B cell (primary cell): ENCODE results near the gene RBM38. TPM values are rescaled to one million over a fixed set of nuclear protein-coding genes. Genes with fewer than 3 reads are reported as not detected.

Experiments
- ATAC-seq: fragments of 200-7000 bp; cut with Tn5 transposase; one replicate; pipeline ENCODE4 v1.10.0; 2021; ENCODE audit warnings: low read depth, mild to moderate bottlenecking, moderate number of reproducible peaks, moderate library complexity
- CTCF ChIA-PET: fragments of 350-600 bp; sonication (Branson Sonifier 250); formaldehyde crosslinking; loops from one replicate; lab custom pipeline; 2021; ENCODE audit warnings: antibody characterized with exemption, inconsistent platforms; lab: Charles Lee
- POLR2A ChIA-PET: fragments of 350-600 bp; sonication (Branson Sonifier 250); formaldehyde crosslinking; loops from one replicate; lab custom pipeline; 2021; ENCODE audit warnings: antibody characterized with exemption; lab: Charles Lee
- DNase-seq: peaks from one replicate; pipeline ENCODE4 v3.0.0; 2013
- H2AFZ ChIP-seq: 2 replicates; pipeline ENCODE4 v1.6.1; 2012; ENCODE audit warnings: mild to moderate bottlenecking, low read depth, low read length; ENCODE audit not compliant: insufficient read depth, poor library complexity, severe bottlenecking
- H3K27ac ChIP-seq, 2 donors: 1 replicate in 1 of 2; 2 replicates in 1 of 2; pipeline ENCODE4 v1.5.1; 2012 to 2013; ENCODE audit warnings: low read length in 2 of 2, mild to moderate bottlenecking in 2 of 2, moderate library complexity in 1 of 2
- H3K27me3 ChIP-seq, 4 experiments: fragments of 200-600 bp in 1 of 4; sonication (generic) in 1 of 4; replicated peaks in 1 of 4; 1 replicate in 2 of 4; 2 replicates in 2 of 4; pipeline versions ENCODE4 v1.6.1 to v1.7.0; 2013 to 2016; ENCODE audit warnings: low read length in 3 of 4, mild to moderate bottlenecking in 2 of 4, mixed read lengths in 1 of 4, moderate library complexity in 1 of 4; ENCODE audit not compliant: insufficient read depth in 4 of 4, control insufficient read depth in 3 of 4; ENCODE audit errors: control extremely low read depth in 1 of 4
- H3K36me3 ChIP-seq, 2 experiments: replicated peaks in 1 of 2; 1 replicate in 1 of 2; 2 replicates in 1 of 2; pipeline versions ENCODE4 v1.6.1 to v1.7.1; 2013; ENCODE audit warnings: low read length in 1 of 2; ENCODE audit not compliant: insufficient read depth in 2 of 2, control insufficient read depth in 1 of 2; ENCODE audit errors: control extremely low read depth in 1 of 2, extremely low read depth in 1 of 2
- H3K4me1 ChIP-seq, 2 donors: fragments of 200-600 bp in 1 of 2; sonication (generic) in 1 of 2; 1 replicate in 1 of 2; 2 replicates in 1 of 2; pipeline versions ENCODE4 v1.5.1 to v1.6.1; 2013 to 2017; ENCODE audit warnings: low read length in 2 of 2; ENCODE audit not compliant: control insufficient read depth in 2 of 2, insufficient read depth in 2 of 2
- H3K4me2 ChIP-seq: replicated peaks from 2 replicates; pipeline ENCODE3; 2012; ENCODE audit warnings: mild to moderate bottlenecking, low read depth, low read length; ENCODE audit not compliant: poor library complexity, severe bottlenecking
- H3K4me3 ChIP-seq, 5 experiments: fragments of 200-600 bp in 1 of 5; sonication (generic) in 1 of 5; 1 replicate in 3 of 5; 2 replicates in 2 of 5; pipeline versions ENCODE4 v1.5.1 to v1.7.0; 2011 to 2016; ENCODE audit warnings: low read length in 4 of 5, mild to moderate bottlenecking in 4 of 5, low read depth in 2 of 5, control low read depth in 1 of 5, moderate library complexity in 1 of 5; ENCODE audit not compliant: insufficient read depth in 1 of 5; ENCODE audit errors: control extremely low read depth in 1 of 5, extremely low read depth in 1 of 5
- H3K79me2 ChIP-seq: fragments of 200-600 bp; sonication (generic); one replicate; pipeline ENCODE4 v1.6.0; 2016; ENCODE audit warnings: low read length; ENCODE audit not compliant: control insufficient read depth, insufficient read depth
- H3K9ac ChIP-seq: fragments of 200-600 bp; sonication (generic); 2 replicates; pipeline ENCODE4 v1.6.1; 2017; ENCODE audit warnings: mild to moderate bottlenecking, low read length, moderate library complexity
- H3K9me3 ChIP-seq, 3 donors: one replicate each; pipeline versions ENCODE4 v1.6.1 to v1.7.1; 2013; ENCODE audit warnings: low read length in 2 of 3; ENCODE audit not compliant: control insufficient read depth in 2 of 3, insufficient read depth in 1 of 3; ENCODE audit errors: control extremely low read depth in 1 of 3
- H4K20me1 ChIP-seq: 2 replicates; pipeline ENCODE4 v1.6.0; 2012; ENCODE audit warnings: mild to moderate bottlenecking, low read length; ENCODE audit not compliant: insufficient read depth, control insufficient read depth, poor library complexity, severe bottlenecking
- H3K27ac Mint-ChIP-seq: one replicate; pipeline ENCODE4 v1.8.0; 2021; ENCODE audit warnings: mixed read lengths
- H3K27me3 Mint-ChIP-seq: one replicate; pipeline ENCODE4 v1.8.0; 2021; ENCODE audit warnings: mixed read lengths
- H3K4me1 Mint-ChIP-seq: one replicate; pipeline ENCODE4 v1.8.0; 2021; ENCODE audit warnings: mixed read lengths
- H3K4me3 Mint-ChIP-seq: one replicate; pipeline ENCODE4 v1.8.0; 2021; ENCODE audit warnings: mixed read lengths
- H3K9me3 Mint-ChIP-seq: one replicate; pipeline ENCODE4 v1.8.0; 2022; ENCODE audit warnings: mixed read lengths; ENCODE audit not compliant: insufficient read depth
- EZH2 ChIP-seq: IDR thresholded peaks from 2 replicates; pipeline ENCODE4 v1.6.1; 2012; ENCODE audit warnings: borderline replicate concordance, low read depth, mild to moderate bottlenecking, moderate library complexity, low read length; ENCODE audit not compliant: insufficient read depth, poor library complexity, severe bottlenecking
- WGBS: methylation state at CpG from one replicate; pipeline ENCODE4 v1.1.5; 2013; ENCODE audit warnings: missing lambda C conversion rate; ENCODE audit not compliant: insufficient coverage; 5-methylcytosine and 5-hydroxymethylcytosine counted together
- intact Hi-C: fragments of 100-400 bp; cut with micrococcal nuclease; formaldehyde crosslinking; loops from one replicate; pipeline ENCODE4 v1.10.0; 2022
- polyA plus RNA-seq: library from polyadenylated mRNA; depleted of rRNA; stranded (reverse); fragments of >200 nt; gene quantifications from 2 replicates; pipeline ENCODE4 v1.2.3, GENCODE V29; 2012
- total RNA-seq, 2 donors: library from RNA; stranded (reverse); fragments of 120-200 nt in 1 of 2; gene quantifications; 1 replicate in 1 of 2; 2 replicates in 1 of 2; pipeline versions ENCODE4 v1.2.3 to v1.2.4, GENCODE V29; 2013 to 2022
- TF ChIP-seq, protein P1 (sequence below): fragments of 200-600 bp; IDR thresholded peaks from one replicate; pipeline ENCODE4 v1.8.0; 2022; ENCODE audit warnings: antibody characterized with exemption, mild to moderate bottlenecking

The RBM38 gene
- total and polyA plus RNA-seq, 2 donors (not counting 1 experiment from before 2014, with no cell fraction given), result 198 to 225 TPM

DNA sequence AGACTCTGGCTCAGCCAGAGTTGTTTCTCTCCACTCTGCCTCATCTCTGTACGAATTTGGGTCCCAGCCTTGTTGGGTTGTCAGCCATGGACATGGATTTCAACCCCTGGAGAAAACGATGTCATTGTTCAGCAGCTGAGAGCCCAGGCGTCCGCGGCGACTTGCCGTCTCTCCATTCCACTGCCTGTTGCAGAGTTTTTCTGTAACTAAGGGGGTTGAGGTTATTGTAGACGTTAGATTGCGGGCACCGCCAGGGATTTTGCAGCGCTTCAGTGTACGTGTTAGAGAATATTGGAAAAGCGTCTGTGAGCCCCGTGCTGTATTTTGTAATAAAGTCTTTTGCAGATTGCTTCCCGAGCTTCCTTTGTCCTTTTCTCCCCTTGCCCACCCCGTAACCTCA lies 13.1 kb upstream of the RBM38 start:
- POLR2A ChIA-PET, result no interaction called here
- WGBS, result over 99% methylated on average over 13 of the region's 16 CpGs
- no peak for TF ChIP-seq EZH2
- TF ChIP-seq, protein P1, sequence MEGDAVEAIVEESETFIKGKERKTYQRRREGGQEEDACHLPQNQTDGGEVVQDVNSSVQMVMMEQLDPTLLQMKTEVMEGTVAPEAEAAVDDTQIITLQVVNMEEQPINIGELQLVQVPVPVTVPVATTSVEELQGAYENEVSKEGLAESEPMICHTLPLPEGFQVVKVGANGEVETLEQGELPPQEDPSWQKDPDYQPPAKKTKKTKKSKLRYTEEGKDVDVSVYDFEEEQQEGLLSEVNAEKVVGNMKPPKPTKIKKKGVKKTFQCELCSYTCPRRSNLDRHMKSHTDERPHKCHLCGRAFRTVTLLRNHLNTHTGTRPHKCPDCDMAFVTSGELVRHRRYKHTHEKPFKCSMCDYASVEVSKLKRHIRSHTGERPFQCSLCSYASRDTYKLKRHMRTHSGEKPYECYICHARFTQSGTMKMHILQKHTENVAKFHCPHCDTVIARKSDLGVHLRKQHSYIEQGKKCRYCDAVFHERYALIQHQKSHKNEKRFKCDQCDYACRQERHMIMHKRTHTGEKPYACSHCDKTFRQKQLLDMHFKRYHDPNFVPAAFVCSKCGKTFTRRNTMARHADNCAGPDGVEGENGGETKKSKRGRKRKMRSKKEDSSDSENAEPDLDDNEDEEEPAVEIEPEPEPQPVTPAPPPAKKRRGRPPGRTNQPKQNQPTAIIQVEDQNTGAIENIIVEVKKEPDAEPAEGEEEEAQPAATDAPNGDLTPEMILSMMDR, result no peak

DNA sequence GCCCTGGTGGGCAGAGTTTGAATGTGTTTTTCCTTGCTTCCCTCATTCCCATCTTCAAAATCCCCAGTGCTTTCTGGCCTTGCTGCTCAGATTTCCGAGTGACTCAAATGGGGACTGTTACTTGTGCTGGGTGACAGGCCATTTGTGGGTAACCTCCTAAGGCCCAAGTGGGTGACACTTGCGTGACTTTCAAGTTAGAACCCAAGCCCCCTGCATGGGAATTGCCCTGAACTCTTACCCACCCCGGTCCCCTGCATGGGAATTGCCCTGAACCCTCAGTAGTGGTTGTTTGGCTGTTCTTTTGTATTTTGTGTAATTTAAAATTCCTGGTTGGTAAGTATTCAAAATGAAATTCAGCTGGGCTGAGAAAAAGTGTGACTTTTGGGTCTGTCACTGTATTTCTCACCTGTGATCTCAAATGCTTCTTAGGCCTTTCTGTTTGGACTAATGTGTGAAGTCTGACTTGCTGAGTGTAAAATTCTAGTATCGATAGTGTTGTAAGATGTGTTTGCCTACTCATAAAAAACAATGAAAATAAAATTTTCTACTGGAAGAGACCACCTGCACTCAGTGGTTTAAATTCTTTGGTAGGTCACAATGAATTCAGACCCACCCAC lies 12.4 kb upstream of the RBM38 start:
- no peaks in the 10 kb centered on the region for H4K20me1 ChIP-seq
- H3K27ac ChIP-seq, result no peak overlapping the region
- Mint-ChIP-seq H3K4me3 (no peak overlapping the region), H3K27me3 (no peaks in the 10 kb centered on the region), H3K4me1 (peaks cover 15% of the 10 kb centered on the region), H3K27ac (no peak overlapping the region), H3K9me3 (no peaks in the 10 kb centered on the region)
- H3K4me3 ChIP-seq, result no peak overlapping the region
- ChIA-PET POLR2A (no interaction called here), CTCF (interaction anchor here (0.7 to 8.1 kb wide), 8 partner anchors 9 to 217 kb away, joined by 3 to 69 read pairs (median 20); no protein-coding TSS in a partner anchor)
- H2AFZ ChIP-seq, result no peak overlapping the region
- no peak for ATAC-seq
- no CpG with 5 or more reads among the region's 4 CpGs for WGBS
- H3K79me2 ChIP-seq, result no peaks in the 10 kb centered on the region
- no peaks in the 10 kb centered on the region for H3K9me3 ChIP-seq
- TF ChIP-seq, protein P1, result no peak
- TF ChIP-seq EZH2, result no peak
- no peak overlapping the region for H3K4me2 ChIP-seq
- no peaks in the 10 kb centered on the region for H3K27me3 ChIP-seq
- peaks cover 0 to 6% of the 10 kb centered on the region in 2 donors for H3K4me1 ChIP-seq
- H3K36me3 ChIP-seq, result peaks cover 0 to 57% of the 10 kb centered on the region in 2 experiments
- no peak overlapping the region for H3K9ac ChIP-seq
- DNase-seq, result no peak
- intact Hi-C loops, result no loop called here

More for the DNA sequence above, 13.1 kb upstream of the RBM38 start:
- H3K4me1 ChIP-seq, result peaks cover 0 to 6% of the 10 kb centered on the region in 2 donors
- no peak for DNase-seq
- Mint-ChIP-seq H3K4me3 (no peak overlapping the region), H3K9me3 (no peaks in the 10 kb centered on the region), H3K4me1 (peaks cover 15% of the 10 kb centered on the region), H3K27me3 (no peaks in the 10 kb centered on the region), H3K27ac (no peak overlapping the region)
- no peak overlapping the region for H2AFZ ChIP-seq
- no peaks in the 10 kb centered on the region for H4K20me1 ChIP-seq
- H3K27me3 ChIP-seq, result no peaks in the 10 kb centered on the region
- H3K27ac ChIP-seq, result no peak overlapping the region
- H3K36me3 ChIP-seq, result peaks cover 0 to 60% of the 10 kb centered on the region in 2 experiments
- CTCF ChIA-PET, result interaction anchor here (1.0 to 5.5 kb wide), 4 partner anchors 11 to 218 kb away, joined by 3 to 52 read pairs (median 4); no protein-coding TSS in a partner anchor
- ATAC-seq, result no peak
- no peak overlapping the region for H3K4me2 ChIP-seq
- intact Hi-C loops, result no loop called here
- H3K9ac ChIP-seq, result no peak overlapping the region
- H3K79me2 ChIP-seq, result no peaks in the 10 kb centered on the region
- H3K9me3 ChIP-seq, result no peaks in the 10 kb centered on the region
- H3K4me3 ChIP-seq, result no peak overlapping the region
